DND-41 (cell line): ENCODE measurements around the gene FASTK.

Source experiments
- EZH2 ChIP-seq: IDR thresholded peaks from 3 replicates; pipeline ENCODE4 v1.6.1; 2012; ENCODE audit warnings: borderline replicate concordance, low read depth, mild to moderate bottlenecking, moderate library complexity, low read length, inconsistent platforms; ENCODE audit not compliant: severe bottlenecking
- TF ChIP-seq, protein P1 (sequence below): IDR thresholded peaks from 2 replicates; pipeline ENCODE4 v1.5.1; 2012; ENCODE audit warnings: borderline replicate concordance, low read length, moderate library complexity, mild to moderate bottlenecking; ENCODE audit not compliant: poor library complexity, severe bottlenecking; ENCODE audit errors: extremely low read depth

DNA sequence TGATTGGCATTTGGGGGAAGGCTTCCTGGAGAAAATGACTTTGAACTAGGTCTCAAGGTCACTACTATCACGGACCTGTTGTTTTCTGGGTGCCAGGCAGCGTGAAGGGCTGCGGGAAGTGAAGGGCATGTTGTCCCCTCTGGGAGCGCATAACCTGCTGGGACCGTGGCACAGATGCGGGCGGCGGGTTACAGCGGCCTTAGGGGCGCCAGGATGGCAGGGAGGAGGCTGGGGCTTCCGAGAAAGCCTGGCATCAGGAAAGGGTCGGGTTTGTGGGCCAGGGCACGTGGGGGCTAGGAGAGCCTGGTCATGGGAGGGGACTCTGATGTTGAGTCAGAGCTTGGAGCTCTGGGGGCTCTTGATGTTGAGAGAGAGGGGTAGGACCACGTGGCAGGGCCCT is 15.1 kb downstream of the FASTK start:
- TF ChIP-seq, protein P1, sequence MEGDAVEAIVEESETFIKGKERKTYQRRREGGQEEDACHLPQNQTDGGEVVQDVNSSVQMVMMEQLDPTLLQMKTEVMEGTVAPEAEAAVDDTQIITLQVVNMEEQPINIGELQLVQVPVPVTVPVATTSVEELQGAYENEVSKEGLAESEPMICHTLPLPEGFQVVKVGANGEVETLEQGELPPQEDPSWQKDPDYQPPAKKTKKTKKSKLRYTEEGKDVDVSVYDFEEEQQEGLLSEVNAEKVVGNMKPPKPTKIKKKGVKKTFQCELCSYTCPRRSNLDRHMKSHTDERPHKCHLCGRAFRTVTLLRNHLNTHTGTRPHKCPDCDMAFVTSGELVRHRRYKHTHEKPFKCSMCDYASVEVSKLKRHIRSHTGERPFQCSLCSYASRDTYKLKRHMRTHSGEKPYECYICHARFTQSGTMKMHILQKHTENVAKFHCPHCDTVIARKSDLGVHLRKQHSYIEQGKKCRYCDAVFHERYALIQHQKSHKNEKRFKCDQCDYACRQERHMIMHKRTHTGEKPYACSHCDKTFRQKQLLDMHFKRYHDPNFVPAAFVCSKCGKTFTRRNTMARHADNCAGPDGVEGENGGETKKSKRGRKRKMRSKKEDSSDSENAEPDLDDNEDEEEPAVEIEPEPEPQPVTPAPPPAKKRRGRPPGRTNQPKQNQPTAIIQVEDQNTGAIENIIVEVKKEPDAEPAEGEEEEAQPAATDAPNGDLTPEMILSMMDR = no peak
- TF ChIP-seq EZH2 = no peak
